ENCODE data around the gene RRN3.
"Not testable (repeated sequence)": the region's sequence is repeated elsewhere in the genome, so short reads cannot be mapped to it uniquely, and the experiment has no call there.

The RRN3 gene

DNA sequence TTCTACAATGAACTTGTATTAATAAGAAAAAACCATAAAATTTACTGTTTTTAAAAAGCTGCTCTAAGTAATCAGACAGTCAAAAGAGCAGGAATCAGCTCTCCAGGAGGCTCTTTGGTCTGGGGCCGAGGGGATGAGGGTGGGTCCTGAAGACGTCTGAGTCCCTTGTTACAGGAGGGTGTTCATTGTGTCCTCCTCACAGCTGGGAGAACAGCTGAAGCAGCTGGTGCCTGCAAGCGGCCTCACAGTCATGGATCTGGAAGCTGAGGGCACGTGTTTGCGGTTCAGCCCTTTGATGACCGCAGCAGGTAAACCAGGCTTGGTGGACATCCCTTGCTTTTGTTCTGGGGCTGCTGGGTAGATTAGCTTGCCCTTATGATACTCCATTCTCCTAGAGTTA lies 64.3 kb downstream of the RRN3 start:
- not testable (repeated sequence) for H3K27ac ChIP-seq (ENCODE audit: low read depth, low read length); H3K9me3 ChIP-seq (ENCODE audit: low read length)

DNA sequence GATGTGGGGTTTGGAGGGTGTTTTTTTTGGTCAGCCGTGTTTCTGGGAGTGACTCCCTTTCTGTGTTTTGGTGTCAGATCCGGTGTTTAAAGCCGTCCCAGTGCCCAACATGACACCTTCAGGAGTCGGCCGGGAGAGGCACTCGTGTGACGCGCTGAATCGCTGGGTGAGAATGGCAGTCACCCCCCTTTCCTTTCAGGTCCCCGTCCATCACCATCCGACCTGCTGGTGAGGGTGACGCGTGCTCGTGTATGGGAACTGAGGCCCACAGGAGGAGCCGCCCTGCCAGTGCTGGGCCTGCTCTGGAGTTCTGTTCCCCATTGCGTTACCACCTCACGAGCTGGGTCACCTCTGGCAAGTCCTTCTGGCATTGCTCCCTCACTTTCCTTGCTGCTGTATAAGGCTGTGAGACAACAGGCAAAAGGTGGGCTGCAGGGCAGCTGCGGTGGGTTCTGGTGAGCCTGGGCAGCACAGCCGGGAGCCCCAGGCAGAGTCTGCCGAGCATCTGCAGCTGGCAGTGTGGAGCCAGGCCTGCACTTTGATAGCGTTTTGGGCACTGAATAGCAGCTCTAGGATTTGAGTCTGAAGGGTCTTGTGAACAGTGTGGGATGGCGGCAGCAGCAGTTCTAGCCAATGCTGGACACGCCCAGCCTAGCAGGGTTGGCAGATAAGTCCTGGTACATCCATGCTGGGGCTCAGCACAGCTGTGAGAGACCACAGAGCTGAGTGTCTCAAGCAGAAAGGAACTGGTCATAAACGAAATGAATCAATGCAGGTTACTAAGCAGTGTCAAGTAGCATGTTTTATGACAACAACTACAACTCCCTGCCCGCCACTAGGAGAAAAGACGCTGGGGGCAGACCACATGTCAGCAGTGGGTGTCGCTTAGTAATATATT lies 65.0 kb downstream of the RRN3 start:
- not testable (repeated sequence) for H3K27ac ChIP-seq (ENCODE audit: low read depth, low read length); H3K9me3 ChIP-seq (ENCODE audit: low read length); H3K4me1 ChIP-seq (ENCODE audit: insufficient read depth, low read length); H3K9ac ChIP-seq (ENCODE audit: low read length); H3K4me3 ChIP-seq (ENCODE audit: low read depth in 1 of 2, low read length in 2 of 2); H3K27me3 ChIP-seq (ENCODE audit: control insufficient read depth in 1 of 2, insufficient read depth in 2 of 2, low read length in 2 of 2)
- H3K36me3 ChIP-seq (ENCODE audit: insufficient read depth, low read length) = peaks cover 36% of the 10 kb centered on the region

More for the DNA sequence above, 64.3 kb downstream of the RRN3 start:
- not testable (repeated sequence) for H3K4me1 ChIP-seq (ENCODE audit: insufficient read depth, low read length); H3K27me3 ChIP-seq (ENCODE audit: control insufficient read depth in 1 of 2, insufficient read depth in 2 of 2, low read length in 2 of 2); H3K9ac ChIP-seq (ENCODE audit: low read length); H3K4me3 ChIP-seq (ENCODE audit: low read depth in 1 of 2, low read length in 2 of 2)
- peaks cover 43% of the 10 kb centered on the region for H3K36me3 ChIP-seq (ENCODE audit: insufficient read depth, low read length)

DNA sequence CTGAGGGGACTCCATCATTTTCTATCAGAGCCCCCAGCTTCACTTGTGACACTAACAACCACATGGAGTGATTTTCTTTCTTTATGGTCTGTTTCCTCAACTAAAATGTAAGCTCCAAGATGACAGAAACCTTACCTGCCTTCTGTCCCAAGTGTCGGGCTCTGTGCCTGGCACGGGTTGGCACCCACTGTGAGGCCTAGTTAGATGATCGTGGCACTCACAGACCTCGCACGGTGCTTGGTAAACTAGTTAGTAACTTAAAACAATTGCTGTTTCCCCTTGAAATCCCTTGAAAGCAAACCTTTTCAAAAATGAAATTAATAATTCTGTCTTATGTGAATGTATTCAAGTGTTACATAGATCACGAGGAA lies 65.7 kb downstream of the RRN3 start:
- peaks cover 30% of the 10 kb centered on the region for H3K36me3 ChIP-seq (ENCODE audit: insufficient read depth, low read length)
- H3K27ac ChIP-seq (ENCODE audit: low read depth, low read length); H3K27me3 ChIP-seq (ENCODE audit: control insufficient read depth in 1 of 2, insufficient read depth in 2 of 2, low read length in 2 of 2); H3K9ac ChIP-seq (ENCODE audit: low read length); H3K4me1 ChIP-seq (ENCODE audit: insufficient read depth, low read length); H3K9me3 ChIP-seq (ENCODE audit: low read length); H3K4me3 ChIP-seq (ENCODE audit: low read depth in 1 of 2, low read length in 2 of 2): not testable (repeated sequence)

DNA sequence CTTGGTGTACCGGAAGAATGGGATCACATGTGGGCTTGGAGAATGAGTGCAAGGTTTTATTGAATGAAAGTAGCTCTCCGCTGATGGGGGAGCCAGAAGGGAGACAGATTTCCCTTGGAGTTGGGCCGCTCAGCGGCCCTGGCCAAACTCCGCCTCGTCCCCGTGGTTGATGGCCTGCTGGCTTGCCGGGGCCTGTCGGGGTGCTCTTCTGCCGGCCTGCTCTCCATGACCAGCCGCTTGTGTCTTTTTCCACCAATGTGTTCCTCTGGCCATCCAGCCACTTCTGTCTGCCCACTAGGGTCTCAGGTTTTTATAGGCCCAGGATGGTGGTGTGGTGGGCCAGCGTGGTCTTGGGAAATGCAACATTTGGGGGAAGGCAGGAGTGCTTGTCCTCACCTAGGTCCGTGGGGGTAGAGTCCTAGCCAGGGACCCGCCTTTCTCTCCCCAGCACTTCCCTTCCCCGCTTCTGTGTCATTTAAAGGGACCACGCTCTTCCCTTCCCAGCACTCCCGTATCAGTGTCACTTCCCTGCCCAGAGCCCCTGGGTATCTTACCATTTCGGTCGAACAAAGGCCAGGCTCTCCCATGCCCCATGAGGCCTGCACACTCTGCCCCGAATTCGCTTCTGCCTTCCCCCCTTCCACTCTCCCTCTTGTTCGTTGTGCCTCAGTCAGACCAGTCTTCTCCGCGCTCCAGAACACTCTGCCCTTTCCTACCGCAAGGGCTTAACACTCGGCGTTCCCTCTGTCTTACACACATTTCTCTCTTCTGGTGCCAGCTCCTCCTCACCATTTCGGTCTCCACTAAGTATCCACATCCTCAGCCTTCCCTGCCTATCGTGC lies 66.3 kb downstream of the RRN3 start:
- H3K36me3 ChIP-seq (ENCODE audit: insufficient read depth, low read length) = peaks cover 30% of the 10 kb centered on the region
- not testable (repeated sequence) for H3K27me3 ChIP-seq (ENCODE audit: control insufficient read depth in 1 of 2, insufficient read depth in 2 of 2, low read length in 2 of 2); H3K9ac ChIP-seq (ENCODE audit: low read length); H3K4me3 ChIP-seq (ENCODE audit: low read depth in 1 of 2, low read length in 2 of 2); H3K4me1 ChIP-seq (ENCODE audit: insufficient read depth, low read length); H3K9me3 ChIP-seq (ENCODE audit: low read length); H3K27ac ChIP-seq (ENCODE audit: low read depth, low read length)

DNA sequence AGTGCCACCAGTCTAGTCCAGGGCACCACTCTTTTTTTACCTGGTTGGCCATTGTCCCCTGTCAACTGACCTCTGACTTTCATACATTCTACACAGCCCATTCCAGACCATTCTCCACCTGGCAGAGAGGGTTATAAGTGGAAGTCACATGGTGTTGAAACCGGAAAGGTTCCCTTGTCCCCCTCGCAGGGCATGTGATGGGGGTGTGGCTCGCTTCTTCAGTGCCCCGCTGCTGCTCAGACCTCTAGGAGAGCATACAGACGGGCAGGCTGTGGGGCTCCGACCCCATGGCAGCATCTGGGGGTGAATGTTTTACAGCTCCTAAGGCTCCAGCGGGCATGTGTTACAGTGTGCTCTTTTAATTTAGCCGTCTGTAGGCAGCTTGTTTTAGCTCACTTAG lies 67.0 kb downstream of the RRN3 start:
- H3K4me1 ChIP-seq (ENCODE audit: insufficient read depth, low read length); H3K4me3 ChIP-seq (ENCODE audit: low read depth in 1 of 2, low read length in 2 of 2); H3K27me3 ChIP-seq (ENCODE audit: control insufficient read depth in 1 of 2, insufficient read depth in 2 of 2, low read length in 2 of 2); H3K27ac ChIP-seq (ENCODE audit: low read depth, low read length); H3K9me3 ChIP-seq (ENCODE audit: low read length); H3K9ac ChIP-seq (ENCODE audit: low read length): not testable (repeated sequence)
- peaks cover 26% of the 10 kb centered on the region for H3K36me3 ChIP-seq (ENCODE audit: insufficient read depth, low read length)

DNA sequence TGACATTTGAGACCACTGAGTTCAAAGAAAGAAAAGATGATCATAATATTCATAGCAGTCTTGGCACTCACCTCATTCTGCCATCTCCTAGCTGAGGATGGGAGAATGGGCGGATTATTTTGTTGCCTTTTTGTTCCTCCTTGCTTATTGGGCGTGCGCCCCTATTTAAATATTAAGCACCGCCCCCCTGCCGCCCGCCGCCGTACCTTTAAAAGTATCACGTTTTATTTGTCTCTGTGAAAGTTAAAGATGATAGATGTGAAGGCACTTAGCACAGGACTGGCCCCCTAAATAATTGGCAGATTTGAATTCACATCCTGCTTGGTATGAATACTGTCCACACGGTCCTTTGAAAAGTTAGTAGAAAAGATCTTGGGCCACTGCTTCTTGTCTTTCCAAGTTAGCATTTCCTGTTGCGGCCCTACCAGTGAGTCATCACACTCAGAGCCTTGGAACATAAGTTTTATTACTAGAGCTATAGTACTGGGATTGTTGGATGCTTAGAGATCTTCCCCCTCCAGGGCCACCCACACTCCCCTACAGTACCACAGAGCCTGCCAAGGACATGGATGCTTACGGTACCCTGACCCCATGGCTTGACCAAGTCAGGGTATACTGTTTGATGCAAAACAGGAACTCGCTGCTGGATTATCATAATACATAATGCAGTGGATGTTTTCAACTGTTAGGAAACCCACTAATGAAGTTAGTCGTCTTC lies 68.7 kb downstream of the RRN3 start:
- H3K9ac ChIP-seq (ENCODE audit: low read length); H3K4me3 ChIP-seq (ENCODE audit: low read depth in 1 of 2, low read length in 2 of 2); H3K4me1 ChIP-seq (ENCODE audit: insufficient read depth, low read length); H3K9me3 ChIP-seq (ENCODE audit: low read length); H3K27me3 ChIP-seq (ENCODE audit: control insufficient read depth in 1 of 2, insufficient read depth in 2 of 2, low read length in 2 of 2): not testable (repeated sequence)
- H3K27ac ChIP-seq (ENCODE audit: low read depth, low read length) = peak overlapping the region; percentile 54
- peaks cover 19% of the 10 kb centered on the region for H3K36me3 ChIP-seq (ENCODE audit: insufficient read depth, low read length)

- not testable (repeated sequence) for H3K4me3 ChIP-seq (ENCODE audit: low read depth in 1 of 2, low read length in 2 of 2); H3K27me3 ChIP-seq (ENCODE audit: control insufficient read depth in 1 of 2, insufficient read depth in 2 of 2, low read length in 2 of 2); H3K4me1 ChIP-seq (ENCODE audit: insufficient read depth, low read length); H3K9me3 ChIP-seq (ENCODE audit: low read length); H3K9ac ChIP-seq (ENCODE audit: low read length)
- peaks cover 19% of the 10 kb centered on the region for H3K36me3 ChIP-seq (ENCODE audit: insufficient read depth, low read length)
- H3K27ac ChIP-seq (ENCODE audit: low read depth, low read length) = peak overlapping the region; percentile 54
Observed at GRCh38 chr16:15024858-15025199, 69.2 kb downstream of the RRN3 start.

- H3K4me1 ChIP-seq (ENCODE audit: insufficient read depth, low read length); H3K9me3 ChIP-seq (ENCODE audit: low read length); H3K27ac ChIP-seq (ENCODE audit: low read depth, low read length); H3K9ac ChIP-seq (ENCODE audit: low read length); H3K4me3 ChIP-seq (ENCODE audit: low read depth in 1 of 2, low read length in 2 of 2); H3K27me3 ChIP-seq (ENCODE audit: control insufficient read depth in 1 of 2, insufficient read depth in 2 of 2, low read length in 2 of 2): not testable (repeated sequence)
- H3K36me3 ChIP-seq (ENCODE audit: insufficient read depth, low read length) = peaks cover 12% of the 10 kb centered on the region
Observed at GRCh38 chr16:15023381-15024077, 70.5 kb downstream of the RRN3 start.

DNA sequence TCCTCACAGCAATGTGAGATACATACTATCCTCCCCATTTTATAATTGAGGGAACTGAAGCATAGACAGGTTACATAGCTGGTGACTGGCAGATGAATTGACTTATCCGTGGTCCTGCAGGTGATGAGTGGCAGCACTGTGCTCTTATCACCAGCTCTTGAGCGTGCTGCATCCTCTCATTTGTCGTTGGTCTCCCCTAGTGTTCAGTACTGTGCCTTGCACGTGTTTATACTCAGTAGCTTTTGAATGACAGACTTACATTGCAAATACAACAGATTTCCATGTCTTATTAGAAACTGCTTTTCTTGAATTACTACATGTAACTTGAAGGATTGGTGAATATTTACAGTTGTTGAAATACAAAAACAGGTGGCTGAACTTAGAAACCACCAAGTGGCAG lies 71.9 kb downstream of the RRN3 start:
- H3K27ac ChIP-seq (ENCODE audit: low read depth, low read length); H3K9ac ChIP-seq (ENCODE audit: low read length); H3K4me1 ChIP-seq (ENCODE audit: insufficient read depth, low read length); H3K9me3 ChIP-seq (ENCODE audit: low read length); H3K27me3 ChIP-seq (ENCODE audit: control insufficient read depth in 1 of 2, insufficient read depth in 2 of 2, low read length in 2 of 2); H3K4me3 ChIP-seq (ENCODE audit: low read depth in 1 of 2, low read length in 2 of 2): not testable (repeated sequence)
- H3K36me3 ChIP-seq (ENCODE audit: insufficient read depth, low read length) = peaks cover 11% of the 10 kb centered on the region

DNA sequence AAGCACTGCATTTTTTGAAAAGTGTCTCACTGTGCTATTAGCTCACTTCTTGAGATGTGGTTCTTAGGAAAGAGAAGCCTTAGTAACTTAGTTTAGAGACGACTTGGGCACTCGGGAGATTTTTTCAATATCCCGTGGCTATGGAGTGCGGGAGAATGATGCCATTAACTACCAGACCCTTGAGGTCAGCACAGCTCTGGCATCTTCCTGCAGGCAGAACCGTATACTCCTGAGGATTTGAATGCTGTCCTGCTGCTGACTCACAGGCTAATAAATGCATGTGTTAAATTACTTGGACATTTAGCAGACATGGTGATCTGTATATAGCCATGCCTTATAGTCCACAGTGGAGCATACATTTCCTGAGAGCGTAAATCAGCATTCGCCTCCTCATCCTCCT lies 72.6 kb downstream of the RRN3 start:
- Histone ChIP-seq H3K36me3 (ENCODE audit: insufficient read depth, low read length) (peaks cover 14% of the 10 kb centered on the region), H3K4me1 (ENCODE audit: insufficient read depth, low read length) (peaks cover 10% of the 10 kb centered on the region)
- H3K9ac ChIP-seq (ENCODE audit: low read length); H3K4me3 ChIP-seq (ENCODE audit: low read depth in 1 of 2, low read length in 2 of 2); H3K9me3 ChIP-seq (ENCODE audit: low read length); H3K27me3 ChIP-seq (ENCODE audit: control insufficient read depth in 1 of 2, insufficient read depth in 2 of 2, low read length in 2 of 2); H3K27ac ChIP-seq (ENCODE audit: low read depth, low read length): not testable (repeated sequence)

GRCh38 chr16:15016951-15017580 lies 77.0 kb downstream of the RRN3 start:
- peaks cover 12% of the 10 kb centered on the region for H3K36me3 ChIP-seq (ENCODE audit: insufficient read depth, low read length)
- H3K9me3 ChIP-seq (ENCODE audit: low read length); H3K9ac ChIP-seq (ENCODE audit: low read length); H3K27ac ChIP-seq (ENCODE audit: low read depth, low read length); H3K4me3 ChIP-seq (ENCODE audit: low read depth in 1 of 2, low read length in 2 of 2); H3K27me3 ChIP-seq (ENCODE audit: control insufficient read depth in 1 of 2, insufficient read depth in 2 of 2, low read length in 2 of 2): not testable (repeated sequence)
- peaks cover 14% of the 10 kb centered on the region for H3K4me1 ChIP-seq (ENCODE audit: insufficient read depth, low read length)

Measured in muscle layer of colon (tissue), 2 donors.